Forelimb muscle (tissue), 1 donor: ENCODE measurements around the gene PTK6. TPM values are rescaled to one million over a fixed set of nuclear protein-coding genes. Genes with fewer than 3 reads are reported as not detected.
"Not testable (repeated sequence)": the region's sequence is repeated elsewhere in the genome, so short reads cannot be mapped to it uniquely, and the experiment has no call there.

Experiments
- DNase-seq: peaks from one replicate; pipeline ENCODE4 v3.0.0-alpha.2; 2013; ENCODE audit warnings: low read depth
- polyA plus RNA-seq: library from polyadenylated mRNA; unstranded; fragments of 120-200 nt; gene quantifications from one replicate; pipeline ENCODE4 v1.2.1, GENCODE V29; 2013; ENCODE audit not compliant: insufficient read length

Gene PTK6
- polyA plus RNA-seq, 1 donor: 0.34 TPM

DNA sequence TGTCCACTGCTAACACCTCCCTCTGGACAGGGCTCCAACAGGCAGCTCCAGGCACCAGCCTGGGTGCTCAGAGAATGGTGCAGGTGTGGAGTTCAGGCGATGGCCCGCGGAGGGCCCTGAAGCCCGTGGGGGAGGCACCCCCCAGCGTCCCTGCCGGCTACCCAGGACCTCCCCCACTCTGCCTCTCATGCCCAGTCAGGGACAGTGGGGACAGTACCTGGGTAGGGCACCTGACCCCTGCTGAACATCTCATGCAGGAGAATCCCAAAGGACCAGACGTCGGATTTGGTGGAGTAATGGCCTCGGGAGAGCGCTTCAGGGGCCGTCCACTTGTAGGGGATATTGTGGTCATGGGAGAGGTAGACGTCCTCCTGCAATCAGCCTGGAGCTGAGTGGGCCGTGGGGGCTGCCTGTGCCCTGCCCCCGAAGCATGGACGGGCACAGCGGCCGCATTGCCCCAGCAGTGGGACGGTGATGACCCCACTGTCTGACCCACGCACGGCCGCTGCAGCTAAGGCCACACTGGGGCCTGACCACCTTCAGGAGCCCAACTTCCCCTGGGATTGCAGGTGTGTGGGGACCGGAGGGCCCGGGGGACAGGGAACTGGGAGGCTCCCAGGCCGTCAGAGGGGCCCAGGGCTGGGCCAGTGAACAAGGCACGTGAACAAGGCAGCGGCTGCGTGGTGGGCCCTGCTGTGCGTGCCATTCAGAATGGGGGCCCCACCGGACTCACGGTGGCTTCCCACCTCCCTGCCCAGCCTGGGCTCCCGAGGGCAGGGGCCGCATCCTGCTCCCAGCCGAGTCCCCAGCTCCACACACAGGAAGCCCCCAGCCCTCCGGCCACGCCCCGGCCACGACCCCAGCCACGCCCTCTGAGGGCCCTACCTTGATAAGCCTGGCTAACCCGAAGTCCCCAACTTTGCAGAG, 7.1 kb downstream of the PTK6 start:
- DNase-seq: no peak

DNA sequence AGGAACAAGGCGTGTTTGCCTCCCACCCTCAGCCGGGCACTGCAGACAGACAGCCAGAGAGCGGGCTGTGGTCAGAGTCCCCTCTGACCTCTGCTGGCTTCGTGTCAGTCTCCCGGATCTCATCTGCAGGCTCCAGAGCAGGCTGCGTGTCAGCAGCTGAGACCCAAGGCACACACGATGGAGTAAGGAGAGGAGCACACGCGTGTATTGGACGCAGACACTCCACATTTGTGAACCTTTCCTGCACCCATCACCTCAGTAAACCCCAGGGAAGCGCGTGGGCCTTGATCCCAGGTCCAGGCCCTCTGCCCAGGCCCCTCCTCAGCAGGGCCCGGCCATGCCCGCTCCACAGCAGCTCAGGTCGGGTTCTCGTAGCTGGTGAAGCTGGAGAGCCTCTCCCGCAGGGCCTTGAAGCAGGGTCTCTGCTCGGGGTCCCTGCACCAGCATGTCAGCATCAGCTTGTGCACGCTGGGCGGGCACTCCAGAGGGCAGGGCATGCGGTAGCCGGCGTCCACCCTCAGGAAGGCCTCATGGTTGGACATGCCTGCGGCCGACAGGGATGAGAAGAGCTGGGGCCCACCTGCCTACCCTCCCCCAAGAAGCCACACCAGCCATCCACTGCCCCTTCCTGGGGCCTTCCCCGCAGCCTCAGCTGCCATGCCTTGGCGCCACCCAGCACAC, 7.9 kb downstream of the PTK6 start:
- no peak for DNase-seq

DNA sequence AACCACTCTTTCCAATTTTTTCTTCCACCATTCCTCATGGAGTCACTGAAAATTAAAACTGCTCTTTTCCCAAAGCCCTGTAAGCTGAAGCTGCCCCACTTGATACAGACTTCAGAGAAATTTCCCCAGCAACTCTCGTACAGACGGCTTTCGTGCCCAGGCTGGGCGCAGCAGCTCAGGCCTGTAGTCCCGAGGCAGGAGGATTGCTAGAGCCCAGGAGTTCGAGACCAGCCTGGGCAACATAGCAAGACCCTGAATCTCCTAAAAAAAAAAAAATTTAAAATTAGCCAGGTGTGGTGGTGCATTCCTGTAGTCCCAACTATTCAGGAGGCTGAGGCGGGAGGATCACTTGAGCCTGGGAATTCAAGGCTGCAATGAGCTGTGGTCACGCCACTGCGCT, 10.0 kb downstream of the PTK6 start:
- DNase-seq: no peak

DNA sequence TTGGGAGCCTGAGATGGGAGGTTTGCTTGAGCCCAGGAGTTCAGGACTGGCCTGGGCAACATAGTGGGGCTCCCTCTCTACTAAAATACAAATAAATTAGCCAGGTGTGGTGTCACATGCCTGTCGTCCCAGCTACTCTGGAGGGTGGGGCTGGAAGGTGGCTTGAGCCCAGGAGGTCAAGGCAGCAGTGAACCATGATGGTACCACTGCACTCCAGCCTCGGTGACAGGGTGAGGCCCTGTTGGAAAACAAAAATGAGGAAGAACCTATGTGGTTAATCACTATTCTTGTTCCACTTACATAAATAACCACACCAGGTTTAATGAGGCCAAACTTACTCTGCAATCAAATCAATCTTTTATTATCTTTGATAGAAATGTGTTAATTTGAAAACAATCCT, 11.2 kb downstream of the PTK6 start:
- no peak for DNase-seq

DNA sequence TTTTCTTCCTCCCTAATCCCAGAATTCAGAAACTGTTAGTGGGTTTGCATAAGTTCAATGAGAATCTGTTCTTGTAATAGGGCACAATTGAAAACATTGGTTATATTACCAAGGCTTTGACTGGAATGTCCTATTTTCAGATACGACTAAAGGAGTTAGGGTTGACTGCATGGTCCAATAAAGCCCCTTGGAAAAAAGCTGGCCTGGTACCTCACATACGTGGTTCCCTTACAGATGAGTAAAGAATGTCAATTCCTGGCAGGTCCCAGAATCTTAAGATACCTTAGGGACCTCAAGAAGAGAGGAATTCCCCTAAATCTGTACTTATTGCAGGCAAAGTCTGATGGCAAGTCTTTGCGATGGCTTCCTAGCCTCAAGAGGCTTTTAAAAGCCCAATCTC, 12.0 kb downstream of the PTK6 start:
- no peak for DNase-seq

DNA sequence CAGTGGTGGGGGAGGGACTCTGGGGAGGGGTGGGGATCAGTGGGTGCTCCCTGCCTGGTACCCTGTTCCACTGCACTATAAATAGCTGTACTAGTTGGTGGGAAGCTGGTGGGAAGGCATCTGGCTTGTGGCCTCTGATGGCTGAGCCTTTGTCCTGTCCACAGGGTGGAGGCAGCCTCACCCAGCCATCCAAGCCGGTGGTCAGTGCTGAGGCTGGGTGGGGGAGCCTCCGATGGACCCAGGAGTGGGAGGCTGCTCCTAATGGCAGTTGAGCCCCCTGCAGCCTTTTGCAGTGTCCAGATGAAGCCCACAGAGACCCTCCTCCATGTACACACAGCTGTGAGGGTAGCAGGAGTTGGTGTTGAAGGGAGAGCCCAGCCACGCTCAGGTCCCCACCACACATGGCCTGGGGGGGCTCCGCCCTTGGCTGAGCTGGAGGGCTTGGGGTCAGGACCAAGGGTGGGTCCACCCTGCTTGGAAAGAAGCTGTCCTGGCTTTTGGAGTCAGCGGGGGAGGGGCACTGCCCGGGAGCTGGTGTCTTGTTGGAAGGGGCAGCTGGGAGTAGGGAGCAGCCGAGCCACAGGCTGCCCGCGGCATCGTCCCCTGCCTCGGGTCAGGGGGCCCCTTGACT, 14.1 kb downstream of the PTK6 start:
- no peak for DNase-seq

DNA sequence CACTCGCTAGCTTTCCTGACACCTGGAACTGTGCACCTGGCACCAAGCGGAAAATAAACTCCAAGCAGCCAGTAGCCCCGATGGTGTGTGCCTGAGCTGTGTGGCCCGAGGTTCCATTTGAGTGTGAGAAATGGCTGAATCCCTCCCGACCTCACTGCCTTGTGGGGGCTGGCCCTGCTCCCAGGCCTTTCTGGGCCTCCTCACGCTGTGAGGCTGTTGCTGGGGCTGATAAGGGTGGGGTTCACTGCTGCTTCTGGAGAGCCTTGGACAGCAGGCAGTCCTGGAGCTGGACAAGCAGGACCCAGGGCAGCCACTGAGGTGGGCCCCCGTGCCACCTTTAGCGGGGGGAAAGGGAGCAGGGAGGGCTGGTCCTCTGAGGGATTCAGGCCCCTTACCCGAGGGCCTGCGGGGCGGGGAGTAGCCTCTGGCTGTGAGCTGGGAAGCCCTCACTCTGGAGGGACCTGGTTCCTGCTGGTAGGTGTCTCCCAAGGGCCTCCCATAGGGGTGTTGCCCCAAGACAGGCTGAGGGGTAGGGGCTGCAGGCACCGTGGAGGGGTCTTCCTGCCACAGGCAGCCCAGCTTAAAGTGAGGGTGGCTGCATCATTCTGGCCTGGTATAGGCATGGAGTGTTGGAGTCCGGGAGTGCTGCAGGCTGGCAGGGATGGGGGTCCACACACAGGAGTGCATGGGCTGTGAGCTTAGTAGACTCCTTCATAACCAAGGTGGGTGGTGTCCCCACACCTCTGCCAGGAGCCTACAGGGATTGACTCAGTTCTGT, 14.9 kb downstream of the PTK6 start:
- no peak for DNase-seq

DNA sequence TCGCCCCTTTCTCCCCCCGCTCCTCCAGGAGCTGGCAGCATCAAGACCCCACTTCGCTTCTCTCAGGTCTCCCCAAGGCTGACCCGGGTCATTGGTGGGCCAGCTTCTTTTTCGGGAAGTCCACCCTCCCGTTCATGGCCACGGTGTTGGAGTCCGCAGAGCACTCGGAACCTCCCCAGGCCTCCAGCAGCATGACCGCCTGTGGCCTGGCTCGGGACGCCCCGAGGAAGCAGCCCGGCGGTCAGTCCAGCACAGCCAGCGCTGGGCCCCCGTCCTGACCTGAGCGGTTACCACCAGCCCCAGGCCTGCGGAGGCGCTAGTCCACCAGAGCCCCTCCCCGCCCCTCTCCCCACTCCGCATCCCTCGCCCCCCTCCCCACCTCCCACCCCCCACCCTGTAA, 15.6 kb downstream of the PTK6 start:
- no peak for DNase-seq

DNA sequence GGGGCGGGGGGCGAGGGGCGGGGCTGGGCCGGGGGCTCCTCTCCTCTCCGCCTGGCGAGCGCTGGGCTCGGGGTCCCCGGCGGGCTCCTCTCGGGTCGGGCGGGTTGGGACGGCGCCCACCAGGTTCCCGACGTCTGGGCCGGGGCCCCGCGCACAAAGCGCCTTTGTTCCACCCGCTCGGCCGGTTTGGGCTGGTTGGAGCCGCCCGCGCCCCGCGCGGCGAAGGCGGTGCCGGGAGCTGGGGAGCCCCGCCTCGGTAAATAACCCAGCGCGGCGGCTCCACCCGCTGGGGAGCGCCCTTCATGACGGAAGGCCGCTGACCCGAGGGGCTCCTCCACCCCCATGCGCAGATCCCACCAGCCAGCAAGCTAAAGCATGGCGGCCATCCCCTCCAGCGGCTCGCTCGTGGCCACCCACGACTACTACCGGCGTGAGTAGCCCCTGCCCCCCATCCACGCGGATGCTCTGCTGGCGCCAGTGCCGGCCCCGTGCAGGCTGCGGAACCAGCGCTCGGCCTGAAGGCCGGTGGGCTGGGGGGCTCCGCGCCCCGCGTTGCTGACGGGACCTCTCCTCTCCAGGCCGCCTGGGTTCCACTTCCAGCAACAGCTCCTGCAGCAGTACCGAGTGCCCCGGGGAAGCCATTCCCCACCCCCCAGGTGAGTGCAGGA, 16.1 kb downstream of the PTK6 start:
- DNase-seq: peak; percentile 48

DNA sequence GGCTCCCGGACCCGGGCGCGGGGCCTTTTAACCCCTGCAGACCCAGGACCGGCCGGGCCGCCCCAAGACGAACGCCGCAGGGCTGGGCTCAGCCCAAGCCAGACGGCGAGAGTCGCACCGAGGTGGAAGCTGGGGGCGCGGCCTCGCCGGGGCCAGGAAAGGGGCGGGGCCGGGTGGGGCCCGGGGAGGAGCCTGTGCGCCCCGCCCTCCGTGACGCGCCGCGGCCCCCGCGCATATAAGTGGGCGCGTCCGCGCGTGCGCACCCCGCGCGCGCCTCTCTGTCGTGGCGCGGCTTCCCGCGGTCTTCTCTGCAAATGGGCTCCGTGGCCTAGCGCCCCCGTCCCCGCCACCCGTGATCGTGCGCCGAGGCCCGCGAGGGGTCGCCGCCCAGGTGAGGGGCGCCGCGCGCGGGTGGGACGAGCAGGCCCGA, 16.7 kb downstream of the PTK6 start, which contains the start of gene PPDPF:
TSS of gene PPDPF (plus strand) at position 262 of the 430 bp plus-strand sequence. CDS start 544 bp downstream, outside the sequence.
- DNase-seq: peak; percentile 31

DNA sequence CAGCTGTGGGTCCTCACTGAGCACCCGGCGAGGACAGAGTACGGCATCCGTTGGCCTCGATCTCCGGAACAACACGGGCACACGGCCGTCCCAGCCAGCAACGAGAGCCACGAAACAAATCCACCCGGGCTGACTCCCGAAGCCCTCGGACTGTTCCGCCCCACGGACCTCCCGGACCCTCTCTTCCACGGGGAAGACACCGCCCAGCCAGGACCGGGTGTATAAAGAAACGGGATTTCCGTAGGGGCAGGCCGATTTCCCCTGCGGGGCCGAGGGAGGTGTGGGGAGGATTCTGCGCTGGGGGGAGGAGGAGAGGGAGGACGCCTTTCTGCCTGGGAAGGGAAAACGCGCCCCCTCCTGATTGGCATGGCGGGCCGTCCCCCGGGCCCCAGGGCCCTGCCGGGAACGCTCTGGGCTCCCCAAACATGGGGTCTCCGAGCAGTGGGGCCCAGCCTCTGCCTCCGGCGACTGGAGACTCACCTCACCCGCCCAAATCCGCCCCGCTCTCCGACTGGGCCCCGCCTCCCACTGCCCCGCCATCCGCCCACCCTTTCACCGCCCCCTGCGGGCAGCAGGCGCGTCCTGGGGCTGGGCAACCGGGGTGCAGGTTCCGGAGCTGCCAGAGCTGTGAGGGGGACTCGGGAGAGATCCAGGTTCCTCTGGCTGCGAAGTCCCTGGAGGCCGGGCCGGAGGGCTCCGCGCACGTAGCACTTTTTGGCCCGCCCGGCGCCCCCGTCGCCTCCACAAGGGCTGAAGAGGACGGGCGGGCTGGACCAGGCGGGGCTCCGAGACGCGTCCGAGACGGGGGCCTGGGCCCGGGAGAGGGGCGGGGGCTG, 17.3 kb downstream of the PTK6 start:
- DNase-seq: no peak

DNA sequence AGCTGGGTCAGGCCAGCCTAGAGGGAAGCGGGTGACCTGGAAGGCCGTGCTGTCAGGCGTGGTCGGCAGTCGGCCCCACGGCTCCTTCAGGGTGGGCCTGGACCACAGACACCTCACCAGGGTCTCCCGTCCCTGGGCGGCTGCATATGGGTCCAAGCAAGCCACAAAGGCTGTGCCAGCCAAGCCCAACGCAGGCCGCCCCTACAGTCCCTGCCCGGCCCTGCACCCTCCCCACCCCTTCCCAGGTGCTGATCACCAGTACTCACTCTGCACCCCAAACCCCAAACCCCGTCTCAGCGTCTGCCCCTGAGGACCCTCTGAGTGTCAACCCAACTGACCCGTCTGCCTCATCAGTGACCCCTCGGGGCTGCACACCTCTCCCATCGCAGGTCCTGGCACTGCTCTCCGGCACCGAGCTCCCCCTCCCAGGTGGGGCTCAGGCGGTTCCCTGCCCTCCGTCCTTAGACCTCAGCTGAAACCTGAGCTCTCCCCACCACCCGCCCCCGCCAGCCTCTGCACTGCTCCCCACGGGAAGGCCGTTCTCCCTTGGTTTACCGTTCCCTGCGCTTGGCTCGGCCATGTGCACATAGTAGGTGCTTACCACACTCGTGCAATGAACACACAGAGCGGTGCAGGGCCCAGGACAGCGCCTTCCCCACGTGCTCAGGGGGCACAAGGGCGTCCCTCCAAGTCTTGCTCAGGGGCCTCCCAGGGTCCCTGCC, 18.1 kb downstream of the PTK6 start:
- no peak for DNase-seq

DNA sequence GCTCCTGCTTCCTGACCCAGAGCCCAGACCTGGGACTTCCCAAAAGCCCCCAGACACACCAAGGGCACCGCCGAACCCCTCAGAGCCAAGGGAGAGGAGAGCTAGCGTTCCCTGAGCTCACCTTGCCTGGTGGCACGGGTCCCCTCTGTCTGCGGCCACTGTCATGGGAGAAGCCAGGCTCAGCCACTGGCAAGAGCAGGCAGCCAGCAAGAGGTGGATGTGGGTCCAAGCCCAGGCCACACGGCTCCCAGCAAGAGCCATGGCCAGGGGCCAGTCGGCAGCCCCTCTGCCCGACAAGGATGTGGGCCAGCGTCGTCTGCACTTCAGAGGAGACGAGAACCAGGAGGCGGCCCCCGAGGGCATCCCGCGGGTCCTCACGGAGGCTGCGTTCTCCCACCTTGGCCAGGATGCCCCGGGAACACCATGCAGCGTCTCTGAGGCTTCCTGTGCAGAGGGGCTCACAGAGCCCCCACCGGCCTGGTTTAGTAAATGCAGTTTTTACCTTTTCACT, 18.8 kb downstream of the PTK6 start:
- no peak for DNase-seq

DNA sequence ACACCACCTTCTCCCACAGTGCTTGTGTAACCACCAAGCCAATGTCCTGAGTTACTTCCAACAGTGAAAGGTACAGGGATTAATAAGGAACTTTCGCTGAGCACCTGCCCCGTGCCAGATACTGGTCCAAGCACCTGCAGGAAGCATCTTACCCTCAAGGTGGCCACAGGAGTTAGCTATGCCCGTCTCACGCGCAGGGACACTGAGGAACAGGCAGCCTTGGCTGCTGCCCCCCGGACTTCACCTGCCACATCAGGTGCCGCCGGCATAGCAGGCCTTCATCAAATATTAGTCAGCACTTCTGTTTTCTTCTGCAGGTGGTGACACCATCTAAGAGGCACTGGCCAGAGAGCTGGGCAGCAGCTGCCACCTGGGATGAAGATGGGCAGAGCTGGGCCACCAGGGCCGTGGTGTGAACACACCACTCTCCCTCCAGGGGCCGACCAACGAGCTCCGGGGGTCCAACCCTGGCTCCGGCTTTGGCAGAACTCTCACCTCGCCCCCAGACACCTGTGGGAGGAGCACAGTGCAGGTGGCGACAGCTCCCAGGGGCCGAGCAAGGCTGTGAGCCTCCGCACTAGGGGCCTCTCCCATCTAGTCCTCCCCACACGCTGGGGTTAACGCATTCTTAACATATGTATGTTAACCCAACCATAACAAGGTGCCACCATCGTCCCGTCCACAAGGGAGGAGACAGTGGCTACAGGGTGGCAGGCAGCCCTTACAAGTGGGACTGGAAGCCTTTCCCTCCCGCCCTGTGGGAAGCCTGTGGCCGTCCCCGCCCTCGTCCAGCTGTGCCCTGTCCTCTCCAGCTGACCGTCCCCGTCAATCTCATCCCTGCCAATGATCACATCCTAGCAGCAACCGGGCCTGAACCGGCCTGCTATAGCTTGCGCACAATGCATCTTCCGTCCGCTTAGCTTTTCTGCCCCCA, 19.5 kb downstream of the PTK6 start:
- DNase-seq: no peak

DNA sequence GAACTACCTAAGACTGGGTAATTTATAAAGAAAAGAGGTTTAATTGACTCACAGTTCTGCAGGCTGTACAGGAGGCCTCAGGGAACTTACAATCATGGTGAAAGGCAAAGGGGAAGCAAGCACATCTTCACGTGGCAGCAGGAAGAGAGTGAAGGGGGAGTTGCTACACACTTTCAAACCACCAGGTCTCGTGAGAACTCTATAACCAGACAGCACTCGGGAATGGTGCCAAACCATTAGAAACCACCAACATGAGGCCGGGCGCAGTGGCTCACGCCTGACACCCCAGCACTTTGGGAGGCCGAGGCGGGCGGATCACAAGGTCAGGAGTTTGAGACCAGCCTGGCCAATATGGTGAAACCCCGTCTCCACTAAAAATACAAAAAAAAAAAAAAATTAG, 22.7 kb downstream of the PTK6 start:
- DNase-seq: not testable (repeated sequence)

DNA sequence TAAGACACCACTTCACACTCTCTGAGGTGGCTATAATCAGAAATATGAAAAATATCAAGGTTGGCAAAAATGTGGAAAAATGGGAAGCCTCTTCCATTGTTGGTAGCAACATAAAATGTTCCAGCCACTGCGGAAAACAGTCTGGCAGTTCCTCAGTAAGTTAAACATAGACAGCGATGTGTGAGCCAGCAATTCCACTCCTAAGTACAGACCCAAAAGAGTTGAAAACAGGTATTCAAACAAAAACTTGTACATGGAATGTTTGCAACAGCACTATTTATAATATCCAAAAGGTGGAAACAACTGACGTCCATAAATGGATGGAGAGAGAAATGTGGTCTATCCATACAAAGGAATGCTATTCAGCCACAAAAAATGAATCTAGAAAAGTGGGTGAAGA, 24.0 kb downstream of the PTK6 start:
- DNase-seq: no peak

DNA sequence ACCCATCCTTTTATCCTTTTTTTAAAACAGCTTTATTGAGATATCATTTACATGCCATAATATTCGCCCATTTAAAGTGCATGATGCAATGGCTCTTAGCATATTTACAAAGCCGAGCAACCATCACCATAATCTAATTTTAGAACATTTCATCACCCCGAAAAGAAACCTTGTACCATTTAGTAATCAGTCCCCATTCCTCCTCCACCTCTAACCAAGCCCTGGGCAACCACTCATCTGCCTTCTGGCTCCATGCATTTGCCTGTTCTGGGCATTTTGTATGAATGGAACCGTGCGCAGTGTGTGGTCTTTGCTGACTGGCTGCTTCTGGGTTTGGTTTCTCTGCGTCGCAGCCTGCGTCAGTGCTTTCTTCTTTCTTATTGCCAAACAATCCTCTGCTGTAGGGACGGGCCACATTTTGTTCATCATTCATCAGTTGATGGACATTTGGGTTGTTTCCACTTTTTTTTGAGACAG, 28.1 kb downstream of the PTK6 start:
- no peak for DNase-seq
